Femur (tissue), 1 donor: ENCODE data around the gene ANKRD34C.
A peak's percentile ranks its signal among the peaks of the same experiment; 100 is the strongest.

Source experiments
- DNase-seq: peaks from one replicate; pipeline ENCODE4 v3.0.0-alpha.2; 2017

The ANKRD34C gene

GRCh38 chr15:79282371-79283251 is at the start of gene ANKRD34C:
TSS of gene ANKRD34C (plus strand) at chr15:79282722. CDS start at chr15:79293285, 10,563 bp downstream.
- DNase-seq: no peak

GRCh38 chr15:79233236-79233635 is 49.3 kb upstream of the ANKRD34C start:
- DNase-seq: no peak

- no peak for DNase-seq
Observed at GRCh38 chr15:79240036-79240435, 42.5 kb upstream of the ANKRD34C start.

GRCh38 chr15:79243723-79244122 is 38.8 kb upstream of the ANKRD34C start:
- no peak for DNase-seq

GRCh38 chr15:79244876-79245275 is 37.6 kb upstream of the ANKRD34C start:
- no peak for DNase-seq

- no peak for DNase-seq
Observed at GRCh38 chr15:79248183-79248582, 34.3 kb upstream of the ANKRD34C start.

GRCh38 chr15:79257454-79257853 is 25.1 kb upstream of the ANKRD34C start:
- DNase-seq: no peak

- DNase-seq: no peak
Observed at GRCh38 chr15:79261836-79262235, 20.7 kb upstream of the ANKRD34C start.

- no peak for DNase-seq
Observed at GRCh38 chr15:79265167-79265566, 17.4 kb upstream of the ANKRD34C start.

GRCh38 chr15:79265987-79266579 is 16.4 kb upstream of the ANKRD34C start:
- DNase-seq: no peak

- DNase-seq: peak; percentile 67
Observed at GRCh38 chr15:79283252-79284048, 928 bp downstream of the ANKRD34C start.

GRCh38 chr15:79290642-79291275 is 8.2 kb downstream of the ANKRD34C start:
- DNase-seq: no peak

GRCh38 chr15:79292011-79292410 is 9.5 kb downstream of the ANKRD34C start:
- no peak for DNase-seq

GRCh38 chr15:79294075-79294474 is 11.6 kb downstream of the ANKRD34C start:
- DNase-seq: no peak

- DNase-seq: no peak
Observed at GRCh38 chr15:79296583-79296982, 14.1 kb downstream of the ANKRD34C start.

GRCh38 chr15:79299126-79299840 is 16.8 kb downstream of the ANKRD34C start:
- no peak for DNase-seq

- no peak for DNase-seq
Observed at GRCh38 chr15:79299841-79300235, 17.3 kb downstream of the ANKRD34C start.

- DNase-seq: no peak
Observed at GRCh38 chr15:79307251-79307650, 24.7 kb downstream of the ANKRD34C start.

- no peak for DNase-seq
Observed at GRCh38 chr15:79308874-79309273, 26.4 kb downstream of the ANKRD34C start.

GRCh38 chr15:79310612-79310984 is 28.1 kb downstream of the ANKRD34C start:
- no peak for DNase-seq

GRCh38 chr15:79310985-79311900 is 28.7 kb downstream of the ANKRD34C start, which contains the start of gene TMED3:
TSS of gene TMED3 (plus strand) at chr15:79311112. CDS start at chr15:79311250, 138 bp downstream.
- peak; percentile 90 for DNase-seq
